Keratinocyte (primary cell): Measurements from ENCODE around the gene RNF5. TPM values are rescaled to one million over a fixed set of nuclear protein-coding genes. Genes with fewer than 3 reads are reported as not detected.

Experiments used
- DNase-seq: peaks from one replicate; pipeline ENCODE4 v3.0.0-alpha.2; 2011; ENCODE audit warnings: low read depth, missing footprints, low spot score
- FAIRE-seq: peaks from 2 replicates; lab custom pipeline; 2011; peaks lifted over from hg19 to GRCh38; lab: Jason Lieb, UNC
- H2AFZ ChIP-seq: 2 replicates; pipeline ENCODE4 v1.6.0; 2012; ENCODE audit warnings: low read length, control low read depth, inconsistent platforms; ENCODE audit not compliant: control insufficient read depth
- H3K27ac ChIP-seq: 2 replicates; pipeline ENCODE4 v1.5.1; 2011; ENCODE audit warnings: low read length; ENCODE audit not compliant: control insufficient read depth, insufficient read depth
- H3K27me3 ChIP-seq: 3 replicates; pipeline ENCODE4 v1.6.0; 2011; ENCODE audit warnings: low read length; ENCODE audit not compliant: control insufficient read depth, insufficient read depth; ENCODE audit errors: extremely low read depth
- H3K36me3 ChIP-seq, 2 experiments: 2 replicates in 1 of 2; 3 replicates in 1 of 2; pipeline ENCODE4 v1.5.1; 2011; ENCODE audit warnings: low read length in 2 of 2, mild to moderate bottlenecking in 1 of 2; ENCODE audit not compliant: control insufficient read depth in 2 of 2, insufficient read depth in 2 of 2; ENCODE audit errors: extremely low read depth in 1 of 2
- H3K4me1 ChIP-seq: 3 replicates; pipeline ENCODE4 v1.5.1; 2011; ENCODE audit warnings: low read length; ENCODE audit not compliant: control insufficient read depth, insufficient read depth; ENCODE audit errors: extremely low read depth
- H3K4me2 ChIP-seq: 3 replicates; pipeline ENCODE4 v1.6.0; 2011; ENCODE audit warnings: low read depth, low read length; ENCODE audit not compliant: control insufficient read depth, insufficient read depth; ENCODE audit errors: extremely low read depth
- H3K4me3 ChIP-seq, 3 experiments: fragments of 200-600 bp in 1 of 3; sonication (generic) in 1 of 3; 2 replicates in 2 of 3; 3 replicates in 1 of 3; pipeline ENCODE4 v1.5.1; 2011 to 2016; ENCODE audit warnings: low read length in 3 of 3, mild to moderate bottlenecking in 3 of 3, control low read depth in 2 of 3, inconsistent platforms in 1 of 3, low read depth in 1 of 3, mixed read lengths in 1 of 3, mixed run types in 1 of 3, moderate library complexity in 1 of 3; ENCODE audit not compliant: control insufficient read depth in 2 of 3, insufficient read depth in 2 of 3; ENCODE audit errors: extremely low read depth in 1 of 3
- H3K79me2 ChIP-seq: 2 replicates; pipeline ENCODE4 v1.6.0; 2012; ENCODE audit warnings: low read length; ENCODE audit not compliant: control insufficient read depth, insufficient read depth
- H3K9ac ChIP-seq: 3 replicates; pipeline ENCODE4 v1.6.0; 2011; ENCODE audit warnings: low read length; ENCODE audit not compliant: control insufficient read depth, insufficient read depth; ENCODE audit errors: extremely low read depth
- H3K9me1 ChIP-seq: 3 replicates; pipeline ENCODE4 v1.6.0; 2011; ENCODE audit warnings: low read length; ENCODE audit not compliant: control insufficient read depth, insufficient read depth; ENCODE audit errors: extremely low read depth
- H3K9me3 ChIP-seq: 2 replicates; pipeline ENCODE4 v1.5.1; 2012; ENCODE audit warnings: low read depth, low read length; ENCODE audit not compliant: control insufficient read depth
- H4K20me1 ChIP-seq: 3 replicates; pipeline ENCODE4 v1.6.0; 2011; ENCODE audit warnings: low read length; ENCODE audit not compliant: control insufficient read depth, insufficient read depth; ENCODE audit errors: extremely low read depth
- EZH2 ChIP-seq: IDR thresholded peaks from one replicate; pipeline ENCODE4 v1.6.1; 2012; ENCODE audit warnings: inconsistent platforms, mild to moderate bottlenecking, low read length, moderate library complexity
- dilution Hi-C: fragments of 300-500 bp; cut with MboI; formaldehyde crosslinking; loops from one replicate; pipeline ENCODE4 v1.7.0; 2020; ENCODE audit warnings: low sequenced_read_pairs; ENCODE audit not compliant: extremely low pct_ligation_motif_present
- polyA plus RNA-seq, 5 experiments: library from polyadenylated mRNA; depleted of rRNA in 3 of 5; stranded (reverse) in 3 of 5; stranded (forward) in 1 of 5; unstranded in 1 of 5; fragments of >200 nt; gene quantifications; 1 replicate in 1 of 5; 2 replicates in 3 of 5; 3 replicates in 1 of 5; pipeline versions ENCODE4 v1.2.1 to v1.2.3, GENCODE V29; 2011 to 2012; ENCODE audit warnings: missing spikeins in 2 of 5, low read depth in 1 of 5, low replicate concordance in 1 of 5
- TF ChIP-seq, protein P1 (sequence below), 3 experiments: IDR thresholded peaks in 1 of 3; conservative IDR thresholded peaks in 1 of 3; optimal IDR thresholded peaks in 1 of 3; 2 replicates in 2 of 3; 3 replicates in 1 of 3; pipeline versions ENCODE3 to v1.5.1; 2011; ENCODE audit warnings: low read length in 3 of 3, mild to moderate bottlenecking in 3 of 3, moderate library complexity in 2 of 3, control low read depth in 1 of 3, inconsistent platforms in 1 of 3; ENCODE audit not compliant: insufficient read depth in 2 of 3; ENCODE audit errors: extremely low read depth in 1 of 3

The RNF5 gene
- polyA plus RNA-seq, 1 donor (not counting 4 experiments of a cell fraction or from before 2014, with no cell fraction given) = 33.2 TPM

- Histone ChIP-seq H2AFZ (no peak overlapping the region), H3K9me3 (no peaks in the 10 kb centered on the region), H3K27ac (peak overlapping the region; percentile 67), H3K4me1 (peaks cover 21% of the 10 kb centered on the region), H3K4me3 (peak overlapping the region; percentile 73 to 85 (median 83)), H4K20me1 (no peaks in the 10 kb centered on the region), H3K79me2 (peaks cover 12% of the 10 kb centered on the region), H3K4me2 (peak overlapping the region; percentile 97), H3K36me3 (peaks cover 9 to 12% of the 10 kb centered on the region in 2 experiments), H3K9ac (peak overlapping the region; percentile 81), H3K9me1 (no peaks in the 10 kb centered on the region), H3K27me3 (no peaks in the 10 kb centered on the region)
- TF ChIP-seq EZH2 = no peak
- TF ChIP-seq, protein P1, sequence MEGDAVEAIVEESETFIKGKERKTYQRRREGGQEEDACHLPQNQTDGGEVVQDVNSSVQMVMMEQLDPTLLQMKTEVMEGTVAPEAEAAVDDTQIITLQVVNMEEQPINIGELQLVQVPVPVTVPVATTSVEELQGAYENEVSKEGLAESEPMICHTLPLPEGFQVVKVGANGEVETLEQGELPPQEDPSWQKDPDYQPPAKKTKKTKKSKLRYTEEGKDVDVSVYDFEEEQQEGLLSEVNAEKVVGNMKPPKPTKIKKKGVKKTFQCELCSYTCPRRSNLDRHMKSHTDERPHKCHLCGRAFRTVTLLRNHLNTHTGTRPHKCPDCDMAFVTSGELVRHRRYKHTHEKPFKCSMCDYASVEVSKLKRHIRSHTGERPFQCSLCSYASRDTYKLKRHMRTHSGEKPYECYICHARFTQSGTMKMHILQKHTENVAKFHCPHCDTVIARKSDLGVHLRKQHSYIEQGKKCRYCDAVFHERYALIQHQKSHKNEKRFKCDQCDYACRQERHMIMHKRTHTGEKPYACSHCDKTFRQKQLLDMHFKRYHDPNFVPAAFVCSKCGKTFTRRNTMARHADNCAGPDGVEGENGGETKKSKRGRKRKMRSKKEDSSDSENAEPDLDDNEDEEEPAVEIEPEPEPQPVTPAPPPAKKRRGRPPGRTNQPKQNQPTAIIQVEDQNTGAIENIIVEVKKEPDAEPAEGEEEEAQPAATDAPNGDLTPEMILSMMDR (optimal IDR thresholded peaks at IDR 0.05 in 1 of 3, IDR thresholded peaks at IDR 0.05 in 1 of 3, conservative IDR thresholded peaks at IDR 0.05 in 1 of 3; ENCODE audit: extremely low read depth in 1 of 3, insufficient read depth in 2 of 3, low read length in 3 of 3) = no peak
- FAIRE-seq (no peak), DNase-seq (no peak)
- dilution Hi-C loops = no loop called here
These were observed 11.5 kb downstream of the RNF5 start for GRCh38 chr6:32189742-32190053.

- H3K79me2 ChIP-seq = peaks cover 12% of the 10 kb centered on the region
- H4K20me1 ChIP-seq = no peaks in the 10 kb centered on the region
- peaks cover 9 to 12% of the 10 kb centered on the region in 2 experiments for H3K36me3 ChIP-seq
- H3K9me3 ChIP-seq = no peaks in the 10 kb centered on the region
- TF ChIP-seq EZH2 = no peak
- TF ChIP-seq, protein P1 (optimal IDR thresholded peaks at IDR 0.05 in 1 of 3, IDR thresholded peaks at IDR 0.05 in 1 of 3, conservative IDR thresholded peaks at IDR 0.05 in 1 of 3; ENCODE audit: extremely low read depth in 1 of 3, insufficient read depth in 2 of 3, low read length in 3 of 3) = no peak
- peak; percentile 78 for DNase-seq
- H3K9ac ChIP-seq = peak within 1 kb of the TSS; percentile 81
- H3K4me3 ChIP-seq = peak within 1 kb of the TSS; percentile 73 to 85 (median 83)
- peaks cover 26% of the 10 kb centered on the region for H3K4me1 ChIP-seq
- no peaks in the 10 kb centered on the region for H3K27me3 ChIP-seq
- no peaks in the 10 kb centered on the region for H3K9me1 ChIP-seq
- FAIRE-seq = peak; percentile 29
- peak within 1 kb of the TSS; percentile 97 for H3K4me2 ChIP-seq
- H3K27ac ChIP-seq = peak within 1 kb of the TSS; percentile 84
- peak within 1 kb of the TSS; percentile 63 for H2AFZ ChIP-seq
- dilution Hi-C loops = no loop called here
These were observed 12.0 kb downstream of the RNF5 start, which contains the start of gene PBX2 for GRCh38 chr6:32190054-32190851. Gene PBX2, minus strand, starts transcription at chr6:32190202. Its CDS starts 287 bp downstream, at chr6:32189915.
